Naive thymus-derived CD4-positive, alpha-beta T cell (primary cell): ENCODE measurements around the gene SETX. TPM values are rescaled to one million over a fixed set of nuclear protein-coding genes. Genes with fewer than 3 reads are reported as not detected.

Experiments
- ATAC-seq: fragments of 150-1000 bp; cut with Tn5 transposase; 2 replicates; pipeline ENCODE4 v1.10.0; 2021; ENCODE audit warnings: mild to moderate bottlenecking, moderate library complexity
- CTCF ChIA-PET: fragments of 350-600 bp; sonication (Branson Sonifier 250); formaldehyde crosslinking; loops from one replicate; lab custom pipeline; 2021; ENCODE audit warnings: antibody characterized with exemption; lab: Charles Lee
- POLR2A ChIA-PET: fragments of 350-600 bp; sonication (Branson Sonifier 250); formaldehyde crosslinking; loops from one replicate; lab custom pipeline; 2021; ENCODE audit warnings: antibody characterized with exemption, inconsistent platforms; lab: Charles Lee
- DNase-seq, 9 donors: peaks; one replicate each; pipeline versions ENCODE4 v3.0.0 to v3.0.0-alpha.2; 2020 to 2022; ENCODE audit warnings: mixed read lengths in 1 of 9
- H3K27ac ChIP-seq: one replicate; pipeline ENCODE4 v1.7.0; 2013; ENCODE audit warnings: mild to moderate bottlenecking, low read depth, low read length, moderate library complexity
- H3K27me3 ChIP-seq, 2 donors: one replicate each; pipeline ENCODE4 v1.7.0; 2013; ENCODE audit warnings: low read length in 2 of 2, mild to moderate bottlenecking in 2 of 2, moderate library complexity in 2 of 2; ENCODE audit not compliant: control insufficient read depth in 2 of 2, insufficient read depth in 2 of 2
- H3K36me3 ChIP-seq, 3 experiments: 1 replicate in 2 of 3; 2 replicates in 1 of 3; pipeline ENCODE4 v1.7.0; 2013; ENCODE audit warnings: low read length in 3 of 3, mild to moderate bottlenecking in 3 of 3, moderate library complexity in 1 of 3; ENCODE audit not compliant: insufficient read depth in 3 of 3, control insufficient read depth in 2 of 3
- H3K4me1 ChIP-seq, 2 donors: one replicate each; pipeline ENCODE4 v1.7.0; 2013; ENCODE audit warnings: low read length in 2 of 2, mild to moderate bottlenecking in 2 of 2, moderate library complexity in 1 of 2; ENCODE audit not compliant: control insufficient read depth in 2 of 2, insufficient read depth in 2 of 2
- H3K4me3 ChIP-seq: 2 replicates; pipeline ENCODE4 v1.7.0; 2013; ENCODE audit warnings: mild to moderate bottlenecking, low read length
- H3K9me3 ChIP-seq, 3 experiments: 1 replicate in 2 of 3; 2 replicates in 1 of 3; pipeline ENCODE4 v1.7.0; 2013; ENCODE audit warnings: low read length in 3 of 3; ENCODE audit not compliant: control insufficient read depth in 2 of 3
- H3K27ac Mint-ChIP-seq, 9 donors: one replicate each; pipeline ENCODE4 v1.8.0; 2020 to 2022; ENCODE audit warnings: mixed read lengths in 9 of 9, mild to moderate bottlenecking in 8 of 9, moderate library complexity in 5 of 9, inconsistent platforms in 2 of 9
- H3K27me3 Mint-ChIP-seq, 5 donors: one replicate each; pipeline ENCODE4 v1.8.0; 2021 to 2022; ENCODE audit warnings: mixed read lengths in 5 of 5, mild to moderate bottlenecking in 1 of 5
- H3K36me3 Mint-ChIP-seq, 5 donors: one replicate each; pipeline ENCODE4 v1.8.0; 2020 to 2022; ENCODE audit warnings: mixed read lengths in 5 of 5, mild to moderate bottlenecking in 3 of 5, inconsistent platforms in 1 of 5
- H3K4me1 Mint-ChIP-seq, 7 donors: one replicate each; pipeline ENCODE4 v1.8.0; 2020 to 2022; ENCODE audit warnings: mixed read lengths in 7 of 7, mild to moderate bottlenecking in 3 of 7, inconsistent platforms in 1 of 7
- H3K4me3 Mint-ChIP-seq, 10 donors: one replicate each; pipeline ENCODE4 v1.8.0; 2020 to 2022; ENCODE audit warnings: mild to moderate bottlenecking in 10 of 10, mixed read lengths in 10 of 10, moderate library complexity in 6 of 10, inconsistent platforms in 2 of 10
- H3K9me3 Mint-ChIP-seq, 11 donors: one replicate each; pipeline ENCODE4 v1.8.0; 2020 to 2022; ENCODE audit warnings: mixed read lengths in 11 of 11, mild to moderate bottlenecking in 4 of 11, inconsistent platforms in 1 of 11, moderate library complexity in 1 of 11
- intact Hi-C, 2 donors: fragments of 100-400 bp; cut with micrococcal nuclease; formaldehyde crosslinking; loops; one replicate each; pipeline ENCODE4 v1.15.1; 2023
- polyA plus RNA-seq, 2 donors: library from polyadenylated mRNA; unstranded; fragments of 300-500 nt; fragmentation: Illumina TruSeq; gene quantifications; one replicate each; pipeline ENCODE4 v1.2.3, GENCODE V29; 2021
- total RNA-seq, 6 experiments: library from RNA in 5 of 6; stranded (reverse) in 5 of 6; gene quantifications; 1 replicate in 5 of 6; 2 replicates in 1 of 6; pipeline ENCODE4 v1.2.3 and lab custom pipeline; 2021 to 2026

The SETX gene
- total and polyA plus RNA-seq, 7 experiments from 2014 or later, result 29.0 to 83.2 (median 66.1) TPM

DNA sequence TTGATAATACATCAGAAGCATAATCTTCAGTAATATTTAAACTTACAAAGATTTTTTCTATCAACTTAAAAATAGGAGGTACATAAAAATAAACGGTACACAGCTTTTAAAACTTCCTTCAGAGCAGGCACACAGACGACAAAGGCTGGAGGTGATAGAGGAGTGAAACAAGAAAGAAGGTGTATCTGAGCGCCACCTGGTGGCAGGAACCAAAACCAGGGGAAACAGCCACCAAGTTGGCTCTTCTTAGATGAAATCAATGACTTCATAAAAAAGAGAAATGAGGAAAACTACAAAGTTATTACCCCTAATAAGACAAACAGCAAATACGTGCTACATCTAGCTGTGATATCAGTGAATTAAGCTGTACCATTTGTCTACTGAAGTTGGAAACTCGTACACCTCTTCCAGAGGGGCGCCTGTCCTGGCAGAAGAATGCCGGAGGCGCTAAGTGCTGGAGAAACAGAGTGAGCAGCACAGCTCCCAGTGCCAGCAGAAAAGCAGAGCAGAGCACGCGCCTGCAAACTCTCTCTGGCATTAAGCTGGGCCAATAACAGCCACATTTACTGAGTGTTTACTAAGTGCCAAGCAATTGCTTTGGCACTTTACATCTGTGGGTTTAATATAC, 85.9 kb downstream of the SETX start:
- Mint-ChIP-seq H3K4me1 (peaks cover 1 to 12% (median 5%) of the 10 kb centered on the region in 7 donors), H3K36me3 (peaks cover 6 to 44% (median 27%) of the 10 kb centered on the region in 5 donors), H3K27me3 (no peaks in the 10 kb centered on the region), H3K27ac (peak overlapping the region in 8 of 9 donors; percentile 5 to 73 (median 60)), H3K4me3 (no peak overlapping the region), H3K9me3 (no peaks in the 10 kb centered on the region)
- H3K27me3 ChIP-seq, result no peaks in the 10 kb centered on the region
- DNase-seq (peak; percentile 41 to 72 (median 62)), ATAC-seq (peak; percentile 80)
- intact Hi-C loops, result loop anchor here in 1 of 2 donors (1.0 kb wide), 2 partner anchors 10 to 507 kb away; no protein-coding TSS in a partner anchor
- no peaks in the 10 kb centered on the region for H3K4me1 ChIP-seq
- no peaks in the 10 kb centered on the region for H3K9me3 ChIP-seq
- CTCF ChIA-PET, result interaction anchor here (0.6 to 1.8 kb wide), 9 partner anchors 8 to 509 kb away, joined by 3 to 7 read pairs (median 3); no protein-coding TSS in a partner anchor
- no peak overlapping the region for H3K27ac ChIP-seq
- H3K4me3 ChIP-seq, result no peak overlapping the region
- H3K36me3 ChIP-seq, result peaks cover 9 to 78% (median 37%) of the 10 kb centered on the region in 3 experiments
- POLR2A ChIA-PET, result no interaction called here

DNA sequence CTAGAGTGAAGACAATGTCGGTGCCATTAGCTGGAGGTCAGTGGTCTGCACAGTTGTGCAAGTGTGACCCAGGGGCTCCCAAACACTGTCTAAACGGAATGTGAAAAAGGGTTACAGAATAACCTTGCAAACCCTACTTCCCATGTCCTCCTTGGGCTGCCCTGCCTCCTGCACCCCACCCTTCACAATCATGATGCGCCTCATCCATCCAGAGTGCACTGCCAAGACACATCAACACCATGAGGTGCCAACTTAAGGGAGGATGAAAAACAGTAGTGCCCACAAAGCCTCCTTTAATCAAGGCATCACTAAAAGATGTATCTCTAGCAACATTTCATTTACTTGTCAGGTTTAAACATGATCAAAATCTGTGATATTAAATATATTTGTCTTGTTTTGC, 87.1 kb downstream of the SETX start:
- H3K4me1 Mint-ChIP-seq, result peaks cover 3 to 16% (median 5%) of the 10 kb centered on the region in 7 donors
- DNase-seq, result no peak
- no peak overlapping the region for H3K4me3 ChIP-seq
- no peak overlapping the region for H3K27ac ChIP-seq
- CTCF ChIA-PET, result interaction anchor here (1.0 to 1.8 kb wide), 2 partner anchors 505 to 508 kb away, joined by 4 to 7 read pairs; no protein-coding TSS in a partner anchor
- no peak overlapping the region for H3K4me3 Mint-ChIP-seq
- H3K9me3 Mint-ChIP-seq, result no peaks in the 10 kb centered on the region
- intact Hi-C loops, result loop anchor here in 1 of 2 donors (1.0 kb wide), 2 partner anchors 8 to 505 kb away; no protein-coding TSS in a partner anchor
- H3K27me3 ChIP-seq, result no peaks in the 10 kb centered on the region
- no peaks in the 10 kb centered on the region for H3K9me3 ChIP-seq
- H3K27ac Mint-ChIP-seq, result no peak overlapping the region
- H3K36me3 Mint-ChIP-seq, result peaks cover 6 to 48% (median 21%) of the 10 kb centered on the region in 5 donors
- POLR2A ChIA-PET, result no interaction called here
- no peak for ATAC-seq
- peaks cover 11 to 78% (median 37%) of the 10 kb centered on the region in 3 experiments for H3K36me3 ChIP-seq
- no peaks in the 10 kb centered on the region for H3K27me3 Mint-ChIP-seq
- H3K4me1 ChIP-seq, result no peaks in the 10 kb centered on the region

DNA sequence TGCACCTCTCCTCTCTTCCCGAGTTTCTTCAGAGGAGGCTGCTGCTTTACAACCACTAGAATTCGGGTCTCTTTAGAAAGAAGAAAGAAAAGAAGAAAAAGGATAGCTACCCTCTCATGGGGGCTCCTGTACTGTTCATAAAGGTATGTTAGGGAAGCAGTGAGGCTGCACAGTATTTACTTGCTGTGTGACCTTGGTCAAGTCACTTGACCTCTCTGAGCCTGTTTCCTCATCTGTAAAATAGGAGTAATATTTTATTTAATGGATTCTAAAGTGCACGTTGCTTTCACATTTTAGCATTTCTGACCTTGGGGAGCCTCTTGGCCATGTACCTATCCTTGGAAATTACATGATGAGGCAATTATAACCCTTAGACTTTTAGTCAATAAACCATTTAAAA, 88.8 kb downstream of the SETX start:
- no peak overlapping the region for H3K4me3 Mint-ChIP-seq
- POLR2A ChIA-PET, result no interaction called here
- Histone ChIP-seq H3K4me1 (no peaks in the 10 kb centered on the region), H3K27me3 (no peaks in the 10 kb centered on the region), H3K36me3 (peaks cover 10 to 76% (median 37%) of the 10 kb centered on the region in 3 experiments), H3K4me3 (no peak overlapping the region), H3K27ac (no peak overlapping the region), H3K9me3 (no peaks in the 10 kb centered on the region)
- H3K27me3 Mint-ChIP-seq, result no peaks in the 10 kb centered on the region
- CTCF ChIA-PET, result no interaction called here
- peaks cover 6 to 40% (median 18%) of the 10 kb centered on the region in 5 donors for H3K36me3 Mint-ChIP-seq
- intact Hi-C loops, result no loop called here
- ATAC-seq (no peak), DNase-seq (no peak)
- H3K9me3 Mint-ChIP-seq, result no peaks in the 10 kb centered on the region
- H3K27ac Mint-ChIP-seq, result no peak overlapping the region
- peaks cover 5 to 16% (median 7%) of the 10 kb centered on the region in 7 donors for H3K4me1 Mint-ChIP-seq

DNA sequence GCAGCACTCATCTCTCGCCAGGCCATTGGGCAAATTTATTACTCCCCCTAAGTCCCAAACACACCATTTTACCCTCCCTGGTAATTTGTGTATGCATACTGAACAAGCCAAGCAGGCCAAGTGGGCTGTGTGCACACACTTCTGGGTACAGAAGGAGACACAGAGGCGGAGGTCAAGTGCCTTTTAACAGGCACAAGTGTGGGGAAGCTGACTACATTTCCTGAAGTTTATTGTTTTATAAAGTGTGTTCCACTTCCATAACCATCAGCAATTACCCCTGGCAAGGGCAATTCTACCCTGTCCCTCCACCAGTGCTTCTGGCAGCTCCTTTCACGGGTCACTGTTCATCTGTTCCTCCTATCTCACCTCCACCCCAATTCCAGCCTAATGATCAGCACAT, 93.9 kb downstream of the SETX start:
- peaks cover 0 to 13% (median 10%) of the 10 kb centered on the region in 7 donors for H3K4me1 Mint-ChIP-seq
- H3K27ac Mint-ChIP-seq, result peak overlapping the region in 2 of 9 donors; percentile 72 to 73
- no peaks in the 10 kb centered on the region for H3K9me3 Mint-ChIP-seq
- no peak overlapping the region for H3K4me3 Mint-ChIP-seq
- Histone ChIP-seq H3K4me1 (peaks cover 0 to 8% of the 10 kb centered on the region in 2 donors), H3K4me3 (no peak overlapping the region), H3K27ac (no peak overlapping the region), H3K36me3 (peaks cover 11 to 36% (median 15%) of the 10 kb centered on the region in 3 experiments), H3K27me3 (no peaks in the 10 kb centered on the region), H3K9me3 (no peaks in the 10 kb centered on the region)
- H3K36me3 Mint-ChIP-seq, result peaks cover 4 to 18% (median 6%) of the 10 kb centered on the region in 5 donors
- CTCF ChIA-PET, result interaction anchor here (1.0 to 2.8 kb wide), 3 partner anchors 8 to 20 kb away, joined by 3 to 14 read pairs (median 12); no protein-coding TSS in a partner anchor
- POLR2A ChIA-PET, result no interaction called here
- ATAC-seq (no peak), DNase-seq (no peak)
- intact Hi-C loops, result no loop called here
- no peaks in the 10 kb centered on the region for H3K27me3 Mint-ChIP-seq

DNA sequence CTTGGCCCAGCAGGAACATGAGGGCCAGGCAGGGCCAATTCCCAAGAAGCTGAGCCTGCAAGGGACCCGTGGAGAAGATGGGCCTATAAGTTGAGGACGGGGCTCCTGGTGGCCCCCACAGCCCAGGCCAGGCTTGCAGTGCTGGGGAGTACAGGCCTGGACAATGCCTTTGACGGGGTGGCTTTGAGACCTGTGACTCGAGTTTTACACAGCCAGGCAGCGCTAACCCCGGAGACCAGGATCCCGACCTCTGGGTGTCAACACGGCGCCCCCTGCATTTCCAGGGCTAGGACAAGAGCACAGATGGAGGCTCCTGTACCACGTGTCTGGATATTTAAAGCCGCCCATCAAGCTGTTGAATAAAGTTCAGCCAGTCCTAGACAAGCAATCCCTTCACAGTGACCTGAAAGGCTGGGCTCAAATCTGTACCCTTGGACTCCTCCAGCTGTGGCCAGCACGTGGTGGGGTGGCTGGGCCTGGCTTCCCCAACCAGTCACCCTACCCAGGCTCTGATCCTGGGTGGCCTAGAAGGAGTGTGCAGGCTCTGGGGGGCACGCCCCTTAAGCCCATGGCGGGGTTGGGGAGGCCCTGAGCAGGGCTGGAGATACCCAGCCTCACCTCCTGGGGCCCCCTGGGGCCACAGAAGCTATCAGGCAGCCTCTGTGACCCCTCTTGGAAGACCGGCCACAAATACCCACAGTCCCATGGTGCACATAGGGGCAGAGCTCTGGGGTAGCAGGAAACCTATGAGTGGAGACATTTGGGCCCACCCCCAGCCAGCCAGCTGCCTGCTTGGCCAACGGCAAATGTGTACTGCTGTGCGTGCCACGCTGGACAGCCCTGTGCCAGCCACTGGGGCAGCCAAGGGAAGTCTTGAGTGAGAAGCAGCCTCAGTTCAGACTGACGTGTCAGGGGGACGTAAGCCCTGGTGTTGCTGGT, 104.2 kb downstream of the SETX start:
- H3K4me3 Mint-ChIP-seq, result no peak overlapping the region
- Histone ChIP-seq H3K4me1 (no peaks in the 10 kb centered on the region), H3K36me3 (no peaks in the 10 kb centered on the region), H3K27ac (no peak overlapping the region), H3K27me3 (no peaks in the 10 kb centered on the region), H3K4me3 (no peak overlapping the region), H3K9me3 (no peaks in the 10 kb centered on the region)
- ATAC-seq, result no peak
- H3K36me3 Mint-ChIP-seq, result no peaks in the 10 kb centered on the region
- DNase-seq, result no peak
- CTCF ChIA-PET, result interaction anchor here (0.9 to 1.3 kb wide), 3 partner anchors 14 to 490 kb away, joined by 3 to 5 read pairs (median 3); no protein-coding TSS in a partner anchor
- peaks cover 0 to 17% (median 0%) of the 10 kb centered on the region in 5 donors for H3K27me3 Mint-ChIP-seq
- intact Hi-C loops, result no loop called here
- POLR2A ChIA-PET, result no interaction called here
- H3K27ac Mint-ChIP-seq, result no peak overlapping the region
- H3K4me1 Mint-ChIP-seq, result peaks cover 0 to 5% (median 0%) of the 10 kb centered on the region in 7 donors
- H3K9me3 Mint-ChIP-seq, result peaks cover 0 to 3% (median 0%) of the 10 kb centered on the region in 11 donors

DNA sequence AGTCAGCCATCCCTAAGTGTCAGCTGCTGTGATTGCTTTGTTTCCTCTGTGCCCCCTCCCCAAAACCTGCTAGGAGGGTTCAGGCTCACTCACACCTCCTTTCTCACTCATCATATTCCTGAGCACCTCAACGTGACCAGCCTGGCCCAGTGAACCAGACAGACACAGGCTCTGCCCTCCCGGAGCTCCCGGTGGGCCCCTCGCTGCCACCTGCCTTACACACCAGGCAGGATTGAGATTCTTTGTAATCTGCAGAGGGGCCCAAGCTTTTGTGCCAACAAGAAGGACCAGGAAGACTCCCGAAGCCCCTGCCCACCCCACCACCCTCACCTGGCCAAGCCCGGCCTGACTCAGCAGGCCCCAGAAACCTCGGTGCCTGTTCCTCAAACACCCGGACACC, 105.1 kb downstream of the SETX start:
- ChIA-PET POLR2A (no interaction called here), CTCF (interaction anchor here (0.6 to 3.0 kb wide), 4 partner anchors 10 to 439 kb away, joined by 3 to 9 read pairs (median 3); no protein-coding TSS in a partner anchor)
- no peaks in the 10 kb centered on the region for H3K9me3 ChIP-seq
- no peaks in the 10 kb centered on the region for H3K4me1 ChIP-seq
- H3K4me1 Mint-ChIP-seq, result peaks cover 0 to 5% (median 0%) of the 10 kb centered on the region in 7 donors
- H3K27ac ChIP-seq, result no peak overlapping the region
- no peaks in the 10 kb centered on the region for H3K36me3 Mint-ChIP-seq
- peaks cover 0 to 3% (median 0%) of the 10 kb centered on the region in 11 donors for H3K9me3 Mint-ChIP-seq
- peaks cover 0 to 19% (median 0%) of the 10 kb centered on the region in 5 donors for H3K27me3 Mint-ChIP-seq
- no peak overlapping the region for H3K4me3 ChIP-seq
- H3K27me3 ChIP-seq, result no peaks in the 10 kb centered on the region
- intact Hi-C loops, result loop anchor here in 1 of 2 donors (10.0 kb wide), 1 partner anchor 695 kb away; the partner anchor contains the start of gene TSC1
- no peaks in the 10 kb centered on the region for H3K36me3 ChIP-seq
- H3K4me3 Mint-ChIP-seq, result no peak overlapping the region
- no peak overlapping the region for H3K27ac Mint-ChIP-seq
- DNase-seq (no peak), ATAC-seq (no peak)
